Kidney epithelial cell (primary cell): ENCODE results near the gene KMT2C. TPM values are rescaled to one million over a fixed set of nuclear protein-coding genes. Genes with fewer than 3 reads are reported as not detected.
"Not testable (repeated sequence)": the region's sequence is repeated elsewhere in the genome, so short reads cannot be mapped to it uniquely, and the experiment has no call there.

Experiments
- DNase-seq: peaks from one replicate; pipeline ENCODE4 v3.0.0-alpha.2; 2010; ENCODE audit warnings: low read depth
- H3K27me3 ChIP-seq: 2 replicates; pipeline ENCODE4 v1.6.0; 2011; ENCODE audit warnings: low read length; ENCODE audit not compliant: control insufficient read depth, insufficient read depth
- H3K36me3 ChIP-seq: 2 replicates; pipeline ENCODE4 v1.5.1; 2011; ENCODE audit warnings: low read length; ENCODE audit not compliant: control insufficient read depth, insufficient read depth
- H3K4me3 ChIP-seq: 2 replicates; pipeline ENCODE4 v1.5.1; 2011; ENCODE audit warnings: low read depth, mild to moderate bottlenecking, control low read depth, low read length
- CTCF ChIP-seq: IDR thresholded peaks from 2 replicates; pipeline ENCODE4 v1.5.1; 2011; ENCODE audit warnings: mild to moderate bottlenecking, moderate library complexity, low read length, control low read depth, inconsistent platforms; ENCODE audit not compliant: insufficient read depth, poor library complexity, severe bottlenecking
- total RNA-seq: library from RNA; depleted of rRNA; stranded (reverse); fragments of >200 nt; gene quantifications from 2 replicates; pipeline ENCODE4 v1.2.3, GENCODE V29; 2015

Gene KMT2C
- total RNA-seq, 1 donor from 2014 or later = 29.0 TPM

- Histone ChIP-seq H3K4me3 (no peak overlapping the region), H3K27me3 (no peaks in the 10 kb centered on the region), H3K36me3 (no peaks in the 10 kb centered on the region)
- no peak for DNase-seq
- TF ChIP-seq CTCF = no peak
Observed at GRCh38 chr7:152399344-152399743, 36.5 kb downstream of the KMT2C start.

DNA sequence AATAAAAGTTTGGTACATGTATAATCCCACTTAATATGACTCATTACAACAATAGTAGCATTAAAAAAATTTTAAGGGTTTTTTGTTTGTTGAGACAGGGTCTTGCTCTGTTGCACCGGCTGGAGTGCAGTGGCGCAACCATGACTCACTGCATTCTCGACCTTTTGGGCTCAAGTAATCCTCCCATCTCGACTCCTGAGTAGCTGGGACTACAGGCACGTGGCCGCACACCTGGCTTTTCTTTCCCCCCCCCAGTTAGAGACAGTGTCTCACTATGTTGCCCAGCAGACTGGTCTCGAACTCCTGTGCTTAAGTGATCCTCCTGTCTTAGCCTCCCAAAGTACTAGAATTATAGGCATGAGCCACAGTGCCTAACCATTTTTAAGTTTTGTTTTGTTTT lies 40.7 kb downstream of the KMT2C start:
- Histone ChIP-seq H3K27me3 (no peaks in the 10 kb centered on the region), H3K4me3 (no peak overlapping the region), H3K36me3 (no peaks in the 10 kb centered on the region)
- TF ChIP-seq CTCF = no peak
- peak; percentile 48 for DNase-seq

GRCh38 chr7:152394214-152394613 lies 41.6 kb downstream of the KMT2C start:
- H3K36me3 ChIP-seq, H3K27me3 ChIP-seq, DNase-seq, H3K4me3 ChIP-seq: not testable (repeated sequence)
- TF ChIP-seq CTCF = peak; percentile 45

GRCh38 chr7:152392254-152392653 lies 43.5 kb downstream of the KMT2C start:
- no peak for DNase-seq

DNA sequence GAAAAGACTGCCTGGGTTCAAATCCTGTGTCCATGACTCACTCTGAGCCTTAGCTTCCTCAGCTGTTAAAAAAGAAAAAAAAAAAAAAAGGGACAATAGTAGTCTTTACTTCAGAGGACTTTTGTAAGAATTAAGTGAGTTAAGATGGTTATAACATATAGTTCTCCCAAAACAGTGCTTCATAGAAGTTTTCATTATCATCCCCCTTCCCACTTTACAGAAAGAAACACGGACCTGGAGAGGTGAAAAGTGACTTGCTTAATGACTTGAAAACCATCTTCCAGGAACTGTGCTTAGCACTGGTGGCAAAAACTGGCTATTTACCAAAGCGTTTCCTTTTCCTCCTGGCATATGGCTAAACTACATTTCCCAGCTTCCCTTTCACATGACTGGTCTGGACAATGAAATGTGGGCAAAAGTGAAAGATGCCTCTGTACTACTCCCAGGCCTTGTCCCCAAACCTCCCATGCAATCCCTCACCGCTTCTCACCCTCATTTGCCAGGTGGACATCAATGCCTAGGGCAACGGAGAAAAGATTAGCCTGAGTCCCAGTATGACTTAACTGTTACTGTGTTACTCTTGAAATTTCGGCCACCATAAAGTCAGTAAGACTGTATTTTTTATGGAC lies 49.6 kb downstream of the KMT2C start:
- DNase-seq, H3K27me3 ChIP-seq, H3K4me3 ChIP-seq, H3K36me3 ChIP-seq: not testable (repeated sequence)

More at GRCh38 chr7:152392254-152392653, 43.5 kb downstream of the KMT2C start:
- H3K36me3 ChIP-seq = no peaks in the 10 kb centered on the region
- no peak overlapping the region for H3K4me3 ChIP-seq
- H3K27me3 ChIP-seq = no peaks in the 10 kb centered on the region
- no peak for TF ChIP-seq CTCF

DNA sequence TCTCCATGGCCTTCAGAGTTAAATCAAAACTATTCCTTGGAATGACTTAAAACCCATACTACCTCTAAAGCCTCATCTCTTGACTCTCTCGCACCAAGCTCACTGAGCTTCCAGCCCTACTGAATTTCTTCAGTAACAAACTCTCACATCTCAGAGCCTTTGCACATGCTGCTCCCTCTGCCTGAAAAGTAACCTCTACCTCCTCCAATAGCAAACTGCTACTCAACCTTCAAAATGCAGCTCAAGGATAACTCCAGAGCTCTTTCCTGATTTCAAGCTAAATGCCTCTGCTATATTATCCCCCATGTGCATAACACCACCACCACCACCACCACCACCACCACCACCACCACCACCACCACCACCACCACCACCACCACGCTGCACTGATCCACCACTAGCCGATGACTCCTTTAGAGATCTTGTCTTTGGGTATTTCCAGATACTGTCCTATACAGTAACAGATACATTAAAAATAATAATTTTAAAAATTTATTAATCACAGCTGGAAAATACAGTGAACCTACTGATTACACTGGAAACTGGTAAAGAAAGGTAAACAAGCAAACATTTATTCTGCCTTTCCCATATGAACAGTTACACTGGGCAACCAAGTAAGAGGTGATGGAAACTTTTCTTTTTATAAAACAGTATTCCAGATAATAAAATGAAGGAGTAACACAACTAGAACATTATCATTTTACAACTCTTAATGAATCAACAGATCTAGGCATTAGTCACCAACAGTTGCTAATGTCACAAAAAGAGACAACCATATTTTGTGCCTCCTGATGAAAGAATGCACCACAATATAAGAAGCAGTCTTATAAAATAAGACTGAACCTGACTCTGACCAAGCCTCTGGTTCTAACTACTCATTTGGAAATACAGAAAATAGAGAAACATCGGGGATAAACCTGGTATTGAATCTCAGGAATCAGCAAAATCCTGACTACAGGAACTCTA lies 51.3 kb downstream of the KMT2C start:
- DNase-seq, H3K36me3 ChIP-seq, H3K4me3 ChIP-seq, H3K27me3 ChIP-seq: not testable (repeated sequence)
